Kidney epithelial cell (primary cell): ENCODE measurements around the gene CTSV. TPM values are rescaled to one million over a fixed set of nuclear protein-coding genes. Genes with fewer than 3 reads are reported as not detected.
"Not testable (repeated sequence)": the region's sequence is repeated elsewhere in the genome, so short reads cannot be mapped to it uniquely, and the experiment has no call there.

Source experiments
- DNase-seq: peaks from one replicate; pipeline ENCODE4 v3.0.0-alpha.2; 2010; ENCODE audit warnings: low read depth
- H3K27me3 ChIP-seq: 2 replicates; pipeline ENCODE4 v1.6.0; 2011; ENCODE audit warnings: low read length; ENCODE audit not compliant: control insufficient read depth, insufficient read depth
- H3K36me3 ChIP-seq: 2 replicates; pipeline ENCODE4 v1.5.1; 2011; ENCODE audit warnings: low read length; ENCODE audit not compliant: control insufficient read depth, insufficient read depth
- H3K4me3 ChIP-seq: 2 replicates; pipeline ENCODE4 v1.5.1; 2011; ENCODE audit warnings: low read depth, mild to moderate bottlenecking, control low read depth, low read length
- total RNA-seq: library from RNA; depleted of rRNA; stranded (reverse); fragments of >200 nt; gene quantifications from 2 replicates; pipeline ENCODE4 v1.2.3, GENCODE V29; 2015
- TF ChIP-seq, protein P1 (sequence below): IDR thresholded peaks from 2 replicates; pipeline ENCODE4 v1.5.1; 2011; ENCODE audit warnings: mild to moderate bottlenecking, moderate library complexity, low read length, control low read depth, inconsistent platforms; ENCODE audit not compliant: insufficient read depth, poor library complexity, severe bottlenecking

The CTSV gene
- total RNA-seq: 3.1 TPM in 2 replicates

GRCh38 chr9:97038611-97039513, at the start of gene CTSV:
Gene CTSV, minus strand, starts transcription at chr9:97039142. Its CDS starts 1,099 bp downstream, at chr9:97038043.
- H3K4me3 ChIP-seq: peak within 1 kb of the TSS; percentile 50
- H3K27me3 ChIP-seq: no peaks in the 10 kb centered on the region
- peak; percentile 51 for DNase-seq
- TF ChIP-seq, protein P1, sequence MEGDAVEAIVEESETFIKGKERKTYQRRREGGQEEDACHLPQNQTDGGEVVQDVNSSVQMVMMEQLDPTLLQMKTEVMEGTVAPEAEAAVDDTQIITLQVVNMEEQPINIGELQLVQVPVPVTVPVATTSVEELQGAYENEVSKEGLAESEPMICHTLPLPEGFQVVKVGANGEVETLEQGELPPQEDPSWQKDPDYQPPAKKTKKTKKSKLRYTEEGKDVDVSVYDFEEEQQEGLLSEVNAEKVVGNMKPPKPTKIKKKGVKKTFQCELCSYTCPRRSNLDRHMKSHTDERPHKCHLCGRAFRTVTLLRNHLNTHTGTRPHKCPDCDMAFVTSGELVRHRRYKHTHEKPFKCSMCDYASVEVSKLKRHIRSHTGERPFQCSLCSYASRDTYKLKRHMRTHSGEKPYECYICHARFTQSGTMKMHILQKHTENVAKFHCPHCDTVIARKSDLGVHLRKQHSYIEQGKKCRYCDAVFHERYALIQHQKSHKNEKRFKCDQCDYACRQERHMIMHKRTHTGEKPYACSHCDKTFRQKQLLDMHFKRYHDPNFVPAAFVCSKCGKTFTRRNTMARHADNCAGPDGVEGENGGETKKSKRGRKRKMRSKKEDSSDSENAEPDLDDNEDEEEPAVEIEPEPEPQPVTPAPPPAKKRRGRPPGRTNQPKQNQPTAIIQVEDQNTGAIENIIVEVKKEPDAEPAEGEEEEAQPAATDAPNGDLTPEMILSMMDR: no peak
- no peaks in the 10 kb centered on the region for H3K36me3 ChIP-seq

- not testable (repeated sequence) for H3K4me3 ChIP-seq, H3K27me3 ChIP-seq, H3K36me3 ChIP-seq
- DNase-seq: peak; percentile 0
These were observed 48.8 kb upstream of the CTSV start for GRCh38 chr9:97087668-97088215.

DNA sequence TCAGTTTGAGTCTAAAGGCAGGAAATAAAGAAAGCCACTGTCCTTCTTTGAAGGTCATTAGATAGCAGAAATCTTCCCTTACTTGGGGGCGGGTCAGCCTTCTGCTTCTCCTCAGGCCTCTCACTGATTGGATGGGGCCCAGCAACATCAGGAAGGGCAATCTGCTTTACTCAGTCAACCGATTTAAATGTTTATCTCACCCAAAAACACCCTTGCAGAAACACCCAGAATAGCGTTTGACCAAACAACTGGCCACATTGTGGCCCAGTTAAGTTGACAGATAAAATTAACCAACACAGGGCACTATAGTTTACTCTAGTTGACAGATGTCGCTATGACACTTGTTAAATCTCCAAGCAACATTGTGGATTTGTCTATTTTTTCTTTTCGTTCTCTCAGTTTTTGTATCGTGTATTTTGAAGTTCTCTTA, 45.6 kb upstream of the CTSV start:
- DNase-seq, H3K27me3 ChIP-seq, H3K36me3 ChIP-seq, H3K4me3 ChIP-seq: not testable (repeated sequence)

DNA sequence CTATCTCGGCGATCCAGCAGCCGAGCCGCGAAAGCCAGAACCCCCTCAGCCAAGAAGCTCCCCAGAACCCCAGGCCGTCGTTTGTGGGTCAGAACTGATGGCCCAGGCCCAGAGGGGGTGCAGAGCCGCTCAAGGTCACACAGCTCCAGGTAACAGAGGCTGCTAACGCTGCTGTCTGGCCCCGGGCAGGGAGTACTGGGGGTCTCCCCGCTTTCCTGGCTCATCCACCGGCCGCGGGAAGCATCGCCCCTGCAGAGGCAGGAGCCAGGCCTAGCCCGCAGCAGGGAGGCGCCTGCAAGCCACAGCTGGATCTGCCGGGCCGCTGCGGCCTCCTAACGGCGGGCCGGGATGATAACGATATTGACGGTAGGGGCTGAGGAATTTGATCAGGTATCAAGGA, 39.4 kb upstream of the CTSV start:
- TF ChIP-seq, protein P1: no peak
- Histone ChIP-seq H3K36me3 (no peaks in the 10 kb centered on the region), H3K27me3 (peaks cover 31% of the 10 kb centered on the region), H3K4me3 (no peak overlapping the region)
- DNase-seq: no peak

DNA sequence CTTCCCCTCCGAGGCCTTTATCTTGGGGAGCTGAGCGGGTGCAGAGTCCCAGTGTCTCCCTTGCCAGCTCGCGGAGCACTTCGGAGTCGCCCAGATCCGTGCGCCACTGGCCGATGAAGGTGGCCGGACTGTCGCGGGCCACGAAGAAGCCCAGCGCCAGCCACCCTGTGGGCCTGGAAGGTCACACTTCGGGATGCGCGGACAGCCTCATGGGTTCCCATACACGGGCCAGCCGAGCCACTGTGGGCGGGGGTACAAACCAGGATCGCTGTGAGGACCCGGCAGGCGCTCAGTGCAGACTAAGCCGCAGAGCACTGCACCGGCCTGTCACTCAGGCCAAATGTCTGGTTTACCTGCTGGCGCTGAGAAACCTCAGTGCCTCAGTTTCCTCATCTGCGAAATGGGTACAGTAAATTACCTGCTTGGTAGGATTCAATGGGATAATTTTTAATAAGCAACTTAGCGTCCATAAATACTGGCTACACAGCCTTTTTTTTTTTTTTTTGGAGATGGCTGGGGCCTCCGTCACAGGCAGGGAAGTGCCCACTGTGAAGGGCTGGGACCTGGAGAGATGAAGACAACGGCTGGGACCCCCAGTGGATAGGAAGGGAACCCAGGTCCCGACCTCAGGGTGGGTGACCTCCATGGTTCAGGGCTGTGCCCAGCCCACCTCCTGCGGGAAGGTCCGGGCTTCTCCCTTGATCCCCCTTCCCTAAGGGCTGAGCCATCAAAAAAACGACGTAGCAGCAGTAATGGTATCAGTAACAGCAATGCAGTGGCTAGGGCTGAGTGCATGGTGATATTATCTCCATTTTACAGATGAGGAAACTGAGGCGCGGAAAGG, 38.7 kb upstream of the CTSV start:
- TF ChIP-seq, protein P1: no peak
- Histone ChIP-seq H3K36me3 (no peaks in the 10 kb centered on the region), H3K27me3 (peaks cover 32% of the 10 kb centered on the region), H3K4me3 (no peak overlapping the region)
- no peak for DNase-seq

GRCh38 chr9:97076731-97077451, 37.9 kb upstream of the CTSV start:
- H3K36me3 ChIP-seq, H3K4me3 ChIP-seq, DNase-seq: not testable (repeated sequence)
- peaks cover 34% of the 10 kb centered on the region for H3K27me3 ChIP-seq
